HepG2 (cell line): ENCODE results near the gene E2F8. TPM values are rescaled to one million over a fixed set of nuclear protein-coding genes. Genes with fewer than 3 reads are reported as not detected.

Source experiments
- ATAC-seq: fragments of 200-7000 bp; cut with Tn5 transposase; 3 replicates; pipeline ENCODE4 v1.9.1; 2020; ENCODE audit warnings: mild to moderate bottlenecking, moderate library complexity
- BruUV-seq: library from RNA; stranded (reverse); fragments of 400-500 nt; replicated peaks from 2 replicates; lab custom pipeline; 2021; lab: Mats Ljungman, UMichigan
- CTCF ChIA-PET: fragments of 300-600 bp; formaldehyde crosslinking; extraction: SDS; loops from one replicate; lab custom pipeline; 2021; ENCODE audit warnings: low total read pairs, inconsistent platforms, low intra/inter-chr PET ratio; lab: Yijun Ruan, JAX
- POLR2A ChIA-PET: fragments of 350-600 bp; sonication (Branson Sonifier 250); formaldehyde crosslinking; loops from one replicate; lab custom pipeline; 2020; ENCODE audit warnings: antibody characterized with exemption, inconsistent platforms; lab: Yijun Ruan, JAX
- DNase-seq: peaks from one replicate; pipeline ENCODE4 v3.0.0-alpha.2; 2015; ENCODE audit warnings: low spot score
- FAIRE-seq: peaks from 3 replicates; lab custom pipeline; 2011; peaks lifted over from hg19 to GRCh38; lab: Jason Lieb, UNC
- H2AFZ ChIP-seq: one replicate; pipeline ENCODE4 v1.6.1; 2011; ENCODE audit warnings: low read length, inconsistent platforms
- H3K27ac ChIP-seq: fragments of 300-600 bp; 3 replicates; pipeline ENCODE4 v1.8.0; 2011; ENCODE audit warnings: mixed run types, mild to moderate bottlenecking, mixed read lengths, low read length, inconsistent platforms; ENCODE audit not compliant: insufficient read depth; ENCODE audit errors: extremely low read length
- H3K27me3 ChIP-seq, 2 experiments: fragments of 200-600 bp in 1 of 2; 2 replicates in 1 of 2; 3 replicates in 1 of 2; pipeline versions ENCODE4 v1.6.0 to v1.8.0; 2011; ENCODE audit warnings: low read length in 2 of 2, mild to moderate bottlenecking in 2 of 2, moderate library complexity in 2 of 2, inconsistent platforms in 1 of 2; ENCODE audit not compliant: insufficient read depth in 2 of 2, control insufficient read depth in 1 of 2
- H3K36me3 ChIP-seq, 2 experiments: fragments of 200-600 bp in 1 of 2; replicated peaks in 1 of 2; 2 replicates in 1 of 2; 3 replicates in 1 of 2; pipeline versions ENCODE4 v1.5.1 to v1.8.0; 2011; ENCODE audit warnings: low read length in 2 of 2, inconsistent platforms in 1 of 2; ENCODE audit not compliant: insufficient read depth in 2 of 2, control insufficient read depth in 1 of 2
- H3K4me1 ChIP-seq: 2 replicates; pipeline ENCODE4 v1.5.1; 2012; ENCODE audit warnings: low read length, inconsistent platforms; ENCODE audit not compliant: insufficient read depth
- H3K4me2 ChIP-seq: 2 replicates; pipeline ENCODE4 v1.6.0; 2011; ENCODE audit warnings: low read depth, low read length, inconsistent platforms
- H3K4me3 ChIP-seq, 3 experiments: fragments of 200-600 bp in 1 of 3; sonication (generic), shearing (Covaris generic) in 1 of 3; replicated peaks in 1 of 3; 2 replicates each; pipeline ENCODE4 v1.5.1; 2011 to 2016; ENCODE audit warnings: low read length in 3 of 3, inconsistent platforms in 2 of 3, low read depth in 2 of 3, mild to moderate bottlenecking in 2 of 3, control low read depth in 1 of 3, mixed read lengths in 1 of 3; ENCODE audit not compliant: insufficient read depth in 1 of 3
- H3K79me2 ChIP-seq: one replicate; pipeline ENCODE4 v1.6.1; 2011; ENCODE audit warnings: low read length, inconsistent platforms; ENCODE audit not compliant: insufficient read depth
- H3K9ac ChIP-seq: 2 replicates; pipeline ENCODE4 v1.6.0; 2011; ENCODE audit warnings: mild to moderate bottlenecking, low read depth, low read length, inconsistent platforms; ENCODE audit not compliant: insufficient read depth
- H3K9me3 ChIP-seq: 2 replicates; pipeline ENCODE4 v1.5.1; 2012; ENCODE audit warnings: mild to moderate bottlenecking, low read length
- H4K20me1 ChIP-seq: 2 replicates; pipeline ENCODE4 v1.6.0; 2011; ENCODE audit warnings: inconsistent platforms, mild to moderate bottlenecking, low read length, moderate library complexity; ENCODE audit not compliant: insufficient read depth
- KAT7 ChIP-seq: IDR thresholded peaks from 2 replicates; pipeline ENCODE4 v1.6.1; 2018; ENCODE audit warnings: borderline replicate concordance, missing compliant biosample characterization
- KDM5B ChIP-seq: sonication (generic); formaldehyde crosslinking; IDR thresholded peaks from 2 replicates; pipeline ENCODE4 v1.4.0; 2020; ENCODE audit warnings: missing genetic modification reagents, mild to moderate bottlenecking, borderline replicate concordance
- MIER2 ChIP-seq: IDR thresholded peaks from 2 replicates; pipeline ENCODE4 v1.6.1; 2016; ENCODE audit warnings: missing biosample characterization, missing genetic modification reagents
- PAWR ChIP-seq: sonication (generic); formaldehyde crosslinking; IDR thresholded peaks from 2 replicates; pipeline ENCODE4 v1.4.0; 2020; ENCODE audit warnings: missing genetic modification reagents, mild to moderate bottlenecking, borderline replicate concordance
- SRSF4 ChIP-seq: fragments of 200-400 bp; formaldehyde crosslinking; IDR thresholded peaks from one replicate; pipeline ENCODE4 v1.6.1; 2018; ENCODE audit warnings: mild to moderate bottlenecking, low read depth, low read length, moderate library complexity; ENCODE audit not compliant: poor library complexity, severe bottlenecking
- ZKSCAN1 ChIP-seq: fragments of 150-350 bp; IDR thresholded peaks from 2 replicates; pipeline ENCODE4 v1.6.1; 2014; ENCODE audit warnings: low read length
- ZMYM3 ChIP-seq: sonication (generic); formaldehyde crosslinking; IDR thresholded peaks from 2 replicates; pipeline ENCODE4 v1.5.1; 2020; ENCODE audit warnings: mild to moderate bottlenecking, missing genetic modification reagents
- ZNF33A ChIP-seq: sonication (generic); formaldehyde crosslinking; IDR thresholded peaks from 2 replicates; pipeline ENCODE4 v1.5.1; 2020; ENCODE audit warnings: missing genetic modification reagents, mild to moderate bottlenecking, moderate library complexity, borderline replicate concordance
- ZNF629 ChIP-seq: sonication (generic); formaldehyde crosslinking; conservative IDR thresholded peaks from 2 replicates; pipeline ENCODE4 v1.5.0; 2020; ENCODE audit warnings: missing genetic modification reagents
- ZSCAN31 ChIP-seq: sonication (generic); formaldehyde crosslinking; IDR thresholded peaks from 2 replicates; pipeline ENCODE4 v1.5.0; 2020; ENCODE audit warnings: low read depth, mild to moderate bottlenecking, missing genetic modification reagents
- WGBS: methylation state at CpG from one replicate; pipeline ENCODE4 v1.1.6; 2017; ENCODE audit warnings: low lambda C conversion rate; 5-methylcytosine and 5-hydroxymethylcytosine counted together
- in situ Hi-C: cut with HindIII; loops from 2 replicates; pipeline ENCODE4 v1.10.0; 2017; ENCODE audit warnings: low pct_unique_long_range_greater_than_20kb; ENCODE audit not compliant: extremely low pct_ligation_motif_present
- intact Hi-C: fragments of 100-400 bp; cut with micrococcal nuclease; formaldehyde crosslinking; loops from one replicate; pipeline ENCODE4 v1.10.0; 2022; ENCODE audit not compliant: unreplicated experiment
- polyA plus RNA-seq, 8 experiments: library from polyadenylated mRNA; depleted of rRNA in 3 of 8; stranded (reverse) in 7 of 8; unstranded in 1 of 8; fragments of >200 nt; fragmentation: Illumina TruSeq in 4 of 8; extraction: Trizol in 4 of 8; gene quantifications; 2 replicates each; pipeline versions ENCODE4 v1.2.1 to v1.2.3, GENCODE V29; 2011 to 2016; ENCODE audit warnings: low read depth in 4 of 8, missing spikeins in 1 of 8, mixed read lengths in 1 of 8; ENCODE audit not compliant: insufficient read depth in 1 of 8
- total RNA-seq, 5 experiments: library from RNA; depleted of rRNA; stranded (reverse); fragments of >200 nt; fragmentation: Illumina TruSeq; extraction: Trizol; gene quantifications; 2 replicates each; pipeline ENCODE4 v1.2.3, GENCODE V29; 2016; ENCODE audit warnings: low read depth in 1 of 5
- TF ChIP-seq, protein P1 (sequence below): sonication (generic); formaldehyde crosslinking; IDR thresholded peaks from 2 replicates; pipeline ENCODE4 v1.4.0; 2020; ENCODE audit warnings: missing genetic modification reagents
- TF ChIP-seq, protein P2 (sequence below): sonication (generic); formaldehyde crosslinking; conservative IDR thresholded peaks from 2 replicates; pipeline ENCODE4 v1.4.0; 2020; ENCODE audit warnings: missing genetic modification reagents
- TF ChIP-seq, protein P3 (sequence below): sonication (generic); formaldehyde crosslinking; IDR thresholded peaks from 2 replicates; pipeline ENCODE4 v1.5.0; 2020; ENCODE audit warnings: mild to moderate bottlenecking, missing genetic modification reagents
- TF ChIP-seq, protein P4 (sequence below): sonication (generic); formaldehyde crosslinking; IDR thresholded peaks from 2 replicates; pipeline ENCODE4 v1.8.0; 2022; ENCODE audit warnings: mild to moderate bottlenecking, missing genetic modification reagents, borderline replicate concordance
- TF ChIP-seq, protein P5 (sequence below): sonication (generic); formaldehyde crosslinking; IDR thresholded peaks from 2 replicates; pipeline ENCODE4 v1.4.0; 2020; ENCODE audit warnings: missing genetic modification reagents, mild to moderate bottlenecking, borderline replicate concordance
- TF ChIP-seq, protein P6 (sequence below): IDR thresholded peaks from 2 replicates; pipeline ENCODE4 v1.6.1; 2012; ENCODE audit warnings: inconsistent platforms

The E2F8 gene
- total and polyA plus RNA-seq, 2 of the 13 experiments (the other 11 are each of a cell fraction or from before 2014, with no cell fraction given): 3.3 to 8.9 TPM

DNA sequence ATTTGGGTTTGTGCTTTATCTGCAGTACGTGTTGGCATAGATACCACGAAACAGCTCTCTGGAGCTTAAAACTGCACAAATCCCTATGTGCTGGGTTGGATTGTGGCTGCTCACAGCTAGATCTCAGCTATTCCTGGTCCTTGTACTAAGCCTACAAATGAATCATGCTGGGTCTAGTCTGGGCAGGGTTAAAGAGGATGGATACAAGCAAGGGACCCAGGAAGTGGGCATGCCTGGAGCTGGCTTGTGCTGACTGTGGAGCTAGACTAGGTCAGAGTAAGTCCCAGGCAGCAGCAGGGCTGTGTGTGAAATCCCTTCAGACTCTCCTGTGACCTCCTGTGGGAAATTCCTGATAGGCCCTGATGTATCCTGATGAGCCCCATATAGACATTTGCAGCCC, 3.9 kb upstream of the E2F8 start:
- TF ChIP-seq KDM5B: no peak
- TF ChIP-seq ZKSCAN1: no peak
- TF ChIP-seq, protein P1, sequence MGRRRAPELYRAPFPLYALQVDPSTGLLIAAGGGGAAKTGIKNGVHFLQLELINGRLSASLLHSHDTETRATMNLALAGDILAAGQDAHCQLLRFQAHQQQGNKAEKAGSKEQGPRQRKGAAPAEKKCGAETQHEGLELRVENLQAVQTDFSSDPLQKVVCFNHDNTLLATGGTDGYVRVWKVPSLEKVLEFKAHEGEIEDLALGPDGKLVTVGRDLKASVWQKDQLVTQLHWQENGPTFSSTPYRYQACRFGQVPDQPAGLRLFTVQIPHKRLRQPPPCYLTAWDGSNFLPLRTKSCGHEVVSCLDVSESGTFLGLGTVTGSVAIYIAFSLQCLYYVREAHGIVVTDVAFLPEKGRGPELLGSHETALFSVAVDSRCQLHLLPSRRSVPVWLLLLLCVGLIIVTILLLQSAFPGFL (CRISPR knock-in tag): no peak
- TF ChIP-seq ZNF33A: no peak
- TF ChIP-seq, protein P2, sequence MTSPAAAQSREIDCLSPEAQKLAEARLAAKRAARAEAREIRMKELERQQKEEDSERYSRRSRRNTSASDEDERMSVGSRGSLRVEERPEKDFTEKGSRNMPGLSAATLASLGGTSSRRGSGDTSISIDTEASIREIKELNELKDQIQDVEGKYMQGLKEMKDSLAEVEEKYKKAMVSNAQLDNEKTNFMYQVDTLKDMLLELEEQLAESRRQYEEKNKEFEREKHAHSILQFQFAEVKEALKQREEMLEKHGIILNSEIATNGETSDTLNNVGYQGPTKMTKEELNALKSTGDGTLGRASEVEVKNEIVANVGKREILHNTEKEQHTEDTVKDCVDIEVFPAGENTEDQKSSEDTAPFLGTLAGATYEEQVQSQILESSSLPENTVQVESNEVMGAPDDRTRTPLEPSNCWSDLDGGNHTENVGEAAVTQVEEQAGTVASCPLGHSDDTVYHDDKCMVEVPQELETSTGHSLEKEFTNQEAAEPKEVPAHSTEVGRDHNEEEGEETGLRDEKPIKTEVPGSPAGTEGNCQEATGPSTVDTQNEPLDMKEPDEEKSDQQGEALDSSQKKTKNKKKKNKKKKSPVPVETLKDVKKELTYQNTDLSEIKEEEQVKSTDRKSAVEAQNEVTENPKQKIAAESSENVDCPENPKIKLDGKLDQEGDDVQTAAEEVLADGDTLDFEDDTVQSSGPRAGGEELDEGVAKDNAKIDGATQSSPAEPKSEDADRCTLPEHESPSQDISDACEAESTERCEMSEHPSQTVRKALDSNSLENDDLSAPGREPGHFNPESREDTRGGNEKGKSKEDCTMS (CRISPR knock-in tag): no peak
- TF ChIP-seq SRSF4: no peak
- no peak for TF ChIP-seq KAT7 (CRISPR knock-in tag)
- TF ChIP-seq, protein P3, sequence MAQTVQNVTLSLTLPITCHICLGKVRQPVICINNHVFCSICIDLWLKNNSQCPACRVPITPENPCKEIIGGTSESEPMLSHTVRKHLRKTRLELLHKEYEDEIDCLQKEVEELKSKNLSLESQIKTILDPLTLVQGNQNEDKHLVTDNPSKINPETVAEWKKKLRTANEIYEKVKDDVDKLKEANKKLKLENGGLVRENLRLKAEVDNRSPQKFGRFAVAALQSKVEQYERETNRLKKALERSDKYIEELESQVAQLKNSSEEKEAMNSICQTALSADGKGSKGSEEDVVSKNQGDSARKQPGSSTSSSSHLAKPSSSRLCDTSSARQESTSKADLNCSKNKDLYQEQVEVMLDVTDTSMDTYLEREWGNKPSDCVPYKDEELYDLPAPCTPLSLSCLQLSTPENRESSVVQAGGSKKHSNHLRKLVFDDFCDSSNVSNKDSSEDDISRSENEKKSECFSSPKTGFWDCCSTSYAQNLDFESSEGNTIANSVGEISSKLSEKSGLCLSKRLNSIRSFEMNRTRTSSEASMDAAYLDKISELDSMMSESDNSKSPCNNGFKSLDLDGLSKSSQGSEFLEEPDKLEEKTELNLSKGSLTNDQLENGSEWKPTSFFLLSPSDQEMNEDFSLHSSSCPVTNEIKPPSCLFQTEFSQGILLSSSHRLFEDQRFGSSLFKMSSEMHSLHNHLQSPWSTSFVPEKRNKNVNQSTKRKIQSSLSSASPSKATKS (CRISPR knock-in tag): no peak
- no peak for TF ChIP-seq ZMYM3 (CRISPR knock-in tag)
- no peak for TF ChIP-seq MIER2 (CRISPR knock-in tag)
- TF ChIP-seq ZNF629 (CRISPR knock-in tag): no peak
- TF ChIP-seq, protein P4, sequence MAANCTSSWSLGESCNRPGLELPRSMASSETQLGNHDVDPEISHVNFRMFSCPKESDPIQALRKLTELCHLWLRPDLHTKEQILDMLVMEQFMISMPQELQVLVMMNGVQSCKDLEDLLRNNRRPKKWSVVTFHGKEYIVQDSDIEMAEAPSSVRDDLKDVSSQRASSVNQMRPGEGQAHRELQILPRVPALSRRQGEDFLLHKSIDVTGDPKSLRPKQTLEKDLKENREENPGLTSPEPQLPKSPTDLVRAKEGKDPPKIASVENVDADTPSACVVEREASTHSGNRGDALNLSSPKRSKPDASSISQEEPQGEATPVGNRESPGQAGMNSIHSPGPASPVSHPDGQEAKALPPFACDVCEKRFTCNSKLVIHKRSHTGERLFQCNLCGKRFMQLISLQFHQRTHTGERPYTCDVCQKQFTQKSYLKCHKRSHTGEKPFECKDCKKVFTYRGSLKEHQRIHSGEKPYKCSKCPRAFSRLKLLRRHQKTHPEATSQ (CRISPR knock-in tag): no peak
- TF ChIP-seq, protein P5, sequence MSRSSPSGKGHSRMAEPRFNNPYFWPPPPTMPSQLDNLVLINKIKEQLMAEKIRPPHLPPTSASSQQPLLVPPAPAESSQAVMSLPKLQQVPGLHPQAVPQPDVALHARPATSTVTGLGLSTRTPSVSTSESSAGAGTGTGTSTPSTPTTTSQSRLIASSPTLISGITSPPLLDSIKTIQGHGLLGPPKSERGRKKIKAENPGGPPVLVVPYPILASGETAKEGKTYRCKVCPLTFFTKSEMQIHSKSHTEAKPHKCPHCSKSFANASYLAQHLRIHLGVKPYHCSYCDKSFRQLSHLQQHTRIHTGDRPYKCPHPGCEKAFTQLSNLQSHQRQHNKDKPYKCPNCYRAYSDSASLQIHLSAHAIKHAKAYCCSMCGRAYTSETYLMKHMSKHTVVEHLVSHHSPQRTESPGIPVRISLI (CRISPR knock-in tag): no peak
- TF ChIP-seq PAWR: no peak
- TF ChIP-seq, protein P6, sequence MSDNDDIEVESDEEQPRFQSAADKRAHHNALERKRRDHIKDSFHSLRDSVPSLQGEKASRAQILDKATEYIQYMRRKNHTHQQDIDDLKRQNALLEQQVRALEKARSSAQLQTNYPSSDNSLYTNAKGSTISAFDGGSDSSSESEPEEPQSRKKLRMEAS: no peak
- no peak for TF ChIP-seq ZSCAN31 (CRISPR knock-in tag)
- WGBS: 11% methylated on average over 2 of the region's 2 CpGs
- no peak for DNase-seq
- POLR2A ChIA-PET: no interaction called here
- Histone ChIP-seq H3K4me2 (peak overlapping the region; percentile 8), H3K79me2 (peaks cover 5% of the 10 kb centered on the region), H3K27ac (no peak overlapping the region), H3K36me3 (no peaks in the 10 kb centered on the region), H3K4me1 (peaks cover 25% of the 10 kb centered on the region), H2AFZ (no peak overlapping the region), H3K9ac (no peak overlapping the region), H3K9me3 (no peaks in the 10 kb centered on the region), H3K4me3 (no peak overlapping the region), H3K27me3 (no peaks in the 10 kb centered on the region; a peak in 1 of 5 replicates), H4K20me1 (no peaks in the 10 kb centered on the region)
- BruUV-seq: no TSS peak
- intact Hi-C loops (no loop called here), in situ Hi-C loops (no loop called here)
- CTCF ChIA-PET: no interaction called here
- FAIRE-seq: no peak
- no peak for ATAC-seq
